Liver (tissue), 3 donors: ENCODE results near the gene BEGAIN.

Experiments
- FOXA1 ChIP-seq: IDR thresholded peaks from 2 replicates; pipeline ENCODE4 v1.6.1; 2016; ENCODE audit warnings: antibody characterized with exemption
- HNF4A ChIP-seq, 2 donors: conservative IDR thresholded peaks; 2 replicates each; pipeline ENCODE4 v1.6.1; 2016; ENCODE audit warnings: antibody characterized with exemption in 2 of 2, mild to moderate bottlenecking in 2 of 2
- HNF4G ChIP-seq: IDR thresholded peaks from 2 replicates; pipeline ENCODE4 v1.6.1; 2016; ENCODE audit warnings: antibody characterized with exemption
- JUND ChIP-seq, 2 donors: IDR thresholded peaks; 2 replicates each; pipeline ENCODE4 v1.6.1; 2016; ENCODE audit warnings: antibody characterized with exemption in 2 of 2
- NR2F2 ChIP-seq: IDR thresholded peaks from 2 replicates; pipeline ENCODE4 v1.6.1; 2016; ENCODE audit warnings: antibody characterized with exemption
- RAD21 ChIP-seq, 2 donors: IDR thresholded peaks; 2 replicates each; pipeline ENCODE4 v1.6.1; 2016; ENCODE audit warnings: antibody characterized with exemption in 2 of 2, mild to moderate bottlenecking in 2 of 2
- RXRA ChIP-seq, 2 donors: IDR thresholded peaks; 2 replicates each; pipeline ENCODE4 v1.6.1; 2017 to 2018; ENCODE audit warnings: antibody characterized with exemption in 2 of 2, mild to moderate bottlenecking in 1 of 2
- TAF1 ChIP-seq: conservative IDR thresholded peaks from 2 replicates; pipeline ENCODE4 v1.6.1; 2016; ENCODE audit warnings: antibody characterized with exemption, mild to moderate bottlenecking
- TF ChIP-seq, protein P1 (sequence below): fragments of 150-350 bp; IDR thresholded peaks from 2 replicates; pipeline ENCODE4 v1.5.1; 2017; ENCODE audit warnings: improper control_type of control experiment, low read depth, low read length; ENCODE audit not compliant: missing input control
- TF ChIP-seq, protein P2 (sequence below): IDR thresholded peaks from 2 replicates; pipeline ENCODE4 v1.6.1; 2016; ENCODE audit warnings: antibody characterized with exemption, mild to moderate bottlenecking
- TF ChIP-seq, protein P3 (sequence below): IDR thresholded peaks from 2 replicates; pipeline ENCODE4 v1.6.1; 2016; ENCODE audit warnings: antibody characterized with exemption
- donor health status: healthy.
- donor health status: healthy.

DNA sequence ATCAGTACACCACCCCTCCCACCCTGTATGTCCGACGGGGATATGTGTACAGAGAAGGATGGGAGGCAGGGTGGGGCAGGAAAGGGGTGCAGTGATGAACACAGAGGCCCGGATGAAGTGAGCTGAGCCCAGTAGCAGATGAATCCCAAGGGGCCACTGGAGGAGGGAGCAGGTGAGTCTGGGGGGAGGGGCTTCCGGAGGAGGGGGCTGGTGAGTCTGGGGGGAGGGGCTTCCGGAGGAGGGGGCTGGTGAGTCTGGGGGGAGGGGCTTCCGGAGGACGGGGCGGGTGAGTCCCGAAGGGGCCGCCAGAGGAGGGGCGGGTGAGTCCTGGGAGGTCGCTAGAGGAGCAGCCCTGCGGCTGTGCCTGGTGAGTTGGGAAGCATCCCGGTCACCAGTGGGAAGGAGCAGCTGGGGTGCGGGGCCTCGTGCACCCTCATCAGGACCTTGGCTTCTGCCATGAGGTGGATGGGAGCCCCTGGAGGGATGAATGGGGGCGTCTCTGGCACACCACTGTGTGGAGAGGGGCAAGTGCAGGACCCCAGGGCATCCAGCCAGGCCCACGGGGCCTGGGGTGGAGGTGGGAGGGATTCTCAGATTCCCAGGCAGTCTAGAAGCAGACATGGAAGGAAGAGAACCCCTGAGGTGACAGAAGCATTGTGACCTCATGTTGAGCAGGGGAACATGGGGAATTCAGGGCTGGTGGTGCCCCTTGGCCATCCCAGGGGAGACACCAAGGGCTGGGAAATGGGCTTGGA is 14.0 kb downstream of the BEGAIN start:
- TF ChIP-seq, protein P1, sequence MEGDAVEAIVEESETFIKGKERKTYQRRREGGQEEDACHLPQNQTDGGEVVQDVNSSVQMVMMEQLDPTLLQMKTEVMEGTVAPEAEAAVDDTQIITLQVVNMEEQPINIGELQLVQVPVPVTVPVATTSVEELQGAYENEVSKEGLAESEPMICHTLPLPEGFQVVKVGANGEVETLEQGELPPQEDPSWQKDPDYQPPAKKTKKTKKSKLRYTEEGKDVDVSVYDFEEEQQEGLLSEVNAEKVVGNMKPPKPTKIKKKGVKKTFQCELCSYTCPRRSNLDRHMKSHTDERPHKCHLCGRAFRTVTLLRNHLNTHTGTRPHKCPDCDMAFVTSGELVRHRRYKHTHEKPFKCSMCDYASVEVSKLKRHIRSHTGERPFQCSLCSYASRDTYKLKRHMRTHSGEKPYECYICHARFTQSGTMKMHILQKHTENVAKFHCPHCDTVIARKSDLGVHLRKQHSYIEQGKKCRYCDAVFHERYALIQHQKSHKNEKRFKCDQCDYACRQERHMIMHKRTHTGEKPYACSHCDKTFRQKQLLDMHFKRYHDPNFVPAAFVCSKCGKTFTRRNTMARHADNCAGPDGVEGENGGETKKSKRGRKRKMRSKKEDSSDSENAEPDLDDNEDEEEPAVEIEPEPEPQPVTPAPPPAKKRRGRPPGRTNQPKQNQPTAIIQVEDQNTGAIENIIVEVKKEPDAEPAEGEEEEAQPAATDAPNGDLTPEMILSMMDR: no peak
- TF ChIP-seq, protein P2, sequence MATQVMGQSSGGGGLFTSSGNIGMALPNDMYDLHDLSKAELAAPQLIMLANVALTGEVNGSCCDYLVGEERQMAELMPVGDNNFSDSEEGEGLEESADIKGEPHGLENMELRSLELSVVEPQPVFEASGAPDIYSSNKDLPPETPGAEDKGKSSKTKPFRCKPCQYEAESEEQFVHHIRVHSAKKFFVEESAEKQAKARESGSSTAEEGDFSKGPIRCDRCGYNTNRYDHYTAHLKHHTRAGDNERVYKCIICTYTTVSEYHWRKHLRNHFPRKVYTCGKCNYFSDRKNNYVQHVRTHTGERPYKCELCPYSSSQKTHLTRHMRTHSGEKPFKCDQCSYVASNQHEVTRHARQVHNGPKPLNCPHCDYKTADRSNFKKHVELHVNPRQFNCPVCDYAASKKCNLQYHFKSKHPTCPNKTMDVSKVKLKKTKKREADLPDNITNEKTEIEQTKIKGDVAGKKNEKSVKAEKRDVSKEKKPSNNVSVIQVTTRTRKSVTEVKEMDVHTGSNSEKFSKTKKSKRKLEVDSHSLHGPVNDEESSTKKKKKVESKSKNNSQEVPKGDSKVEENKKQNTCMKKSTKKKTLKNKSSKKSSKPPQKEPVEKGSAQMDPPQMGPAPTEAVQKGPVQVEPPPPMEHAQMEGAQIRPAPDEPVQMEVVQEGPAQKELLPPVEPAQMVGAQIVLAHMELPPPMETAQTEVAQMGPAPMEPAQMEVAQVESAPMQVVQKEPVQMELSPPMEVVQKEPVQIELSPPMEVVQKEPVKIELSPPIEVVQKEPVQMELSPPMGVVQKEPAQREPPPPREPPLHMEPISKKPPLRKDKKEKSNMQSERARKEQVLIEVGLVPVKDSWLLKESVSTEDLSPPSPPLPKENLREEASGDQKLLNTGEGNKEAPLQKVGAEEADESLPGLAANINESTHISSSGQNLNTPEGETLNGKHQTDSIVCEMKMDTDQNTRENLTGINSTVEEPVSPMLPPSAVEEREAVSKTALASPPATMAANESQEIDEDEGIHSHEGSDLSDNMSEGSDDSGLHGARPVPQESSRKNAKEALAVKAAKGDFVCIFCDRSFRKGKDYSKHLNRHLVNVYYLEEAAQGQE: no peak
- TF ChIP-seq RAD21 (IDR thresholded peaks at IDR 0.05): no peak
- TF ChIP-seq RXRA (IDR thresholded peaks at IDR 0.05): no peak
- no peak for TF ChIP-seq NR2F2
- no peak for TF ChIP-seq TAF1
- TF ChIP-seq JUND (IDR thresholded peaks at IDR 0.05): no peak
- TF ChIP-seq FOXA1: no peak
- TF ChIP-seq HNF4G: no peak
- TF ChIP-seq, protein P3, sequence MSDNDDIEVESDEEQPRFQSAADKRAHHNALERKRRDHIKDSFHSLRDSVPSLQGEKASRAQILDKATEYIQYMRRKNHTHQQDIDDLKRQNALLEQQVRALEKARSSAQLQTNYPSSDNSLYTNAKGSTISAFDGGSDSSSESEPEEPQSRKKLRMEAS: no peak
- TF ChIP-seq HNF4A (conservative IDR thresholded peaks at IDR 0.05): no peak
